ENCODE data around the gene COG5.

The COG5 gene

GRCh38 chr7:107492875-107493274, 70.8 kb downstream of the COG5 start:
- no peak overlapping the region for H3K4me3 ChIP-seq (ENCODE audit: low read depth, low read length)
- no peak for TF ChIP-seq CTCF (IDR thresholded peaks at IDR 0.05; ENCODE audit: insufficient read depth, low read depth, low read length, missing control alignments)
- no peak for DNase-seq (ENCODE audit: low read depth)

- H3K4me3 ChIP-seq (ENCODE audit: low read depth, low read length) = no peak overlapping the region
- TF ChIP-seq CTCF (IDR thresholded peaks at IDR 0.05; ENCODE audit: insufficient read depth, low read depth, low read length, missing control alignments) = no peak
- no peak for DNase-seq (ENCODE audit: low read depth)
Measured at GRCh38 chr7:107486041-107486440, 77.7 kb downstream of the COG5 start.

GRCh38 chr7:107482571-107482970, 81.1 kb downstream of the COG5 start:
- H3K4me3 ChIP-seq (ENCODE audit: low read depth, low read length) = no peak overlapping the region
- no peak for TF ChIP-seq CTCF (IDR thresholded peaks at IDR 0.05; ENCODE audit: insufficient read depth, low read depth, low read length, missing control alignments)
- DNase-seq (ENCODE audit: low read depth) = no peak

- DNase-seq (ENCODE audit: low read depth) = no peak
- no peak for TF ChIP-seq CTCF (IDR thresholded peaks at IDR 0.05; ENCODE audit: insufficient read depth, low read depth, low read length, missing control alignments)
- H3K4me3 ChIP-seq (ENCODE audit: low read depth, low read length) = no peak overlapping the region
Measured at GRCh38 chr7:107480932-107481331, 82.8 kb downstream of the COG5 start.

- no peak for TF ChIP-seq CTCF (IDR thresholded peaks at IDR 0.05; ENCODE audit: insufficient read depth, low read depth, low read length, missing control alignments)
- DNase-seq (ENCODE audit: low read depth) = no peak
- no peak overlapping the region for H3K4me3 ChIP-seq (ENCODE audit: low read depth, low read length)
Measured at GRCh38 chr7:107479303-107479702, 84.4 kb downstream of the COG5 start.

GRCh38 chr7:107474104-107474521, 89.6 kb downstream of the COG5 start:
- DNase-seq (ENCODE audit: low read depth) = no peak
- H3K4me3 ChIP-seq (ENCODE audit: low read depth, low read length) = no peak overlapping the region

More at GRCh38 chr7:107474104-107474521, 89.6 kb downstream of the COG5 start:
- no peak for TF ChIP-seq CTCF (IDR thresholded peaks at IDR 0.05; ENCODE audit: insufficient read depth, low read depth, low read length, missing control alignments)

All from GM12865 (cell line).